GM12878 (cell line): Measurements from ENCODE around the gene FNDC3B. TPM values are rescaled to one million over a fixed set of nuclear protein-coding genes. Genes with fewer than 3 reads are reported as not detected.

Source experiments
- ATAC-seq: fragments of 200-7000 bp; cut with Tn5 transposase; 3 replicates; pipeline ENCODE4 v1.9.1; 2020; ENCODE audit warnings: mild to moderate bottlenecking, moderate library complexity
- BruUV-seq: library from RNA; stranded (reverse); fragments of 400-500 nt; replicated peaks from 2 replicates; lab custom pipeline; 2021; lab: Mats Ljungman, UMichigan
- CTCF ChIA-PET: fragments of 300-600 bp; sonication (Branson Sonifier 250); formaldehyde crosslinking; extraction: SDS; loops from one replicate; lab custom pipeline; 2021; ENCODE audit warnings: inconsistent platforms; lab: Yijun Ruan, JAX
- POLR2A ChIA-PET: fragments of 350-600 bp; formaldehyde crosslinking; extraction: SDS; loops from one replicate; lab custom pipeline; 2021; ENCODE audit warnings: inconsistent platforms; lab: Charles Lee
- RAD21 ChIA-PET: fragments of 300-600 bp; sonication (Branson Sonifier 250); formaldehyde crosslinking; loops from one replicate; lab custom pipeline; 2023; ENCODE audit warnings: antibody characterized with exemption; ENCODE audit not compliant: unreplicated experiment; lab: Charles Lee
- SMC1A ChIA-PET: fragments of 300-600 bp; sonication (Branson Sonifier 250); formaldehyde crosslinking; loops from one replicate; lab custom pipeline; 2023; ENCODE audit not compliant: unreplicated experiment, uncharacterized antibody; lab: Charles Lee
- DNase-seq: peaks from one replicate; pipeline ENCODE4 v3.0.0-alpha.2; 2011; ENCODE audit warnings: low read depth, low spot score
- FAIRE-seq: peaks from 3 replicates; lab custom pipeline; 2011; peaks lifted over from hg19 to GRCh38; lab: Jason Lieb, UNC
- H2AFZ ChIP-seq: 2 replicates; pipeline ENCODE4 v1.6.0; 2011; ENCODE audit warnings: low read depth, low read length, control low read depth; ENCODE audit not compliant: control insufficient read depth
- H3K27ac ChIP-seq: 2 replicates; pipeline ENCODE4 v1.5.1; 2011; ENCODE audit warnings: control low read depth; ENCODE audit not compliant: control insufficient read depth, insufficient read depth
- H3K27me3 ChIP-seq, 2 experiments: replicated peaks in 1 of 2; 2 replicates each; pipeline versions ENCODE4 v1.6.0 to v1.6.1; 2011; ENCODE audit warnings: low read length in 1 of 2; ENCODE audit not compliant: control insufficient read depth in 2 of 2, insufficient read depth in 2 of 2
- H3K36me3 ChIP-seq, 2 experiments: 2 replicates each; pipeline ENCODE4 v1.5.1; 2011; ENCODE audit warnings: low read length in 1 of 2; ENCODE audit not compliant: control insufficient read depth in 2 of 2, insufficient read depth in 2 of 2
- H3K4me1 ChIP-seq: 2 replicates; pipeline ENCODE4 v1.6.1; 2011; ENCODE audit warnings: mild to moderate bottlenecking, low read length, moderate library complexity, mixed read lengths; ENCODE audit not compliant: control insufficient read depth, insufficient read depth
- H3K4me2 ChIP-seq: 2 replicates; pipeline ENCODE4 v1.6.0; 2011; ENCODE audit warnings: control low read depth; ENCODE audit not compliant: control insufficient read depth, insufficient read depth
- H3K4me3 ChIP-seq: fragments of 200-600 bp; sonication (generic); 2 replicates; pipeline ENCODE4 v1.5.1; 2016
- H3K79me2 ChIP-seq: 2 replicates; pipeline ENCODE4 v1.6.0; 2011; ENCODE audit warnings: low read length; ENCODE audit not compliant: control insufficient read depth, insufficient read depth
- H3K9ac ChIP-seq: 2 replicates; pipeline ENCODE4 v1.8.0; 2011; ENCODE audit warnings: low read length, control low read depth, mixed read lengths; ENCODE audit not compliant: control insufficient read depth, insufficient read depth
- H3K9me3 ChIP-seq: replicated peaks from 3 replicates; pipeline ENCODE4 v1.5.1; 2011; ENCODE audit warnings: mild to moderate bottlenecking, low read length; ENCODE audit not compliant: control insufficient read depth, insufficient read depth
- H4K20me1 ChIP-seq: 2 replicates; pipeline ENCODE4 v1.6.0; 2011; ENCODE audit not compliant: control insufficient read depth, insufficient read depth
- ATF7 ChIP-seq: fragments of 450-650 bp; IDR thresholded peaks from 2 replicates; pipeline ENCODE4 v1.6.1; 2016; ENCODE audit warnings: low read depth, mild to moderate bottlenecking
- BCL11A ChIP-seq: IDR thresholded peaks from 2 replicates; pipeline ENCODE4 v1.6.1; 2011; ENCODE audit warnings: low read depth, low read length
- CBX3 ChIP-seq: fragments of 200-600 bp; sonication (generic); IDR thresholded peaks from 2 replicates; pipeline ENCODE4 v1.6.1; 2016; ENCODE audit warnings: low read depth, borderline replicate concordance
- GABPA ChIP-seq: IDR thresholded peaks from 2 replicates; pipeline ENCODE4 v1.6.1; 2014; ENCODE audit warnings: antibody characterized with exemption, low read depth, mild to moderate bottlenecking, inconsistent platforms
- JUND ChIP-seq: IDR thresholded peaks from 2 replicates; pipeline ENCODE4 v1.6.1; 2012; ENCODE audit warnings: low read depth, mild to moderate bottlenecking, low read length, improper control_type of control experiment, moderate library complexity
- LARP7 ChIP-seq: fragments of 450-650 bp; IDR thresholded peaks from 2 replicates; pipeline ENCODE4 v1.6.1; 2017; ENCODE audit warnings: mild to moderate bottlenecking
- RELA ChIP-seq: fragments of 450-650 bp; IDR thresholded peaks from 2 replicates; pipeline ENCODE4 v1.8.0; 2014; ENCODE audit warnings: borderline replicate concordance; ENCODE audit not compliant: partially characterized antibody
- RUNX3 ChIP-seq: IDR thresholded peaks from 2 replicates; pipeline ENCODE4 v1.6.1; 2012; ENCODE audit warnings: low read length, inconsistent platforms
- SMAD1 ChIP-seq: fragments of 450-650 bp; IDR thresholded peaks from 2 replicates; pipeline ENCODE4 v1.6.1; 2018; ENCODE audit warnings: mild to moderate bottlenecking, low read depth; ENCODE audit not compliant: partially characterized antibody
- SP1 ChIP-seq: IDR thresholded peaks from one replicate; pipeline ENCODE4 v1.6.1; 2011; ENCODE audit warnings: low read depth, low read length
- SREBF2 ChIP-seq: IDR thresholded peaks from 2 replicates; pipeline ENCODE4 v1.6.1; 2012; ENCODE audit warnings: mild to moderate bottlenecking, low read length
- SUPT20H ChIP-seq: IDR thresholded peaks from 2 replicates; pipeline ENCODE4 v1.6.1; 2011; ENCODE audit warnings: low read depth, mild to moderate bottlenecking, low read length, moderate library complexity, borderline replicate concordance; ENCODE audit not compliant: control insufficient read depth
- TAF1 ChIP-seq: IDR thresholded peaks from 2 replicates; pipeline ENCODE4 v1.6.1; 2011; ENCODE audit warnings: mild to moderate bottlenecking, low read depth, low read length, borderline replicate concordance
- TBL1XR1 ChIP-seq: IDR thresholded peaks from 2 replicates; pipeline ENCODE4 v1.6.1; 2012; ENCODE audit warnings: low read depth, low read length, improper control_type of control experiment
- ZNF24 ChIP-seq: fragments of 450-650 bp; IDR thresholded peaks from 2 replicates; pipeline ENCODE4 v1.6.1; 2017; ENCODE audit warnings: antibody characterized with exemption, mild to moderate bottlenecking
- ZSCAN29 ChIP-seq: fragments of 450-650 bp; IDR thresholded peaks from 2 replicates; pipeline ENCODE4 v1.6.1; 2017; ENCODE audit warnings: mild to moderate bottlenecking, moderate library complexity
- WGBS: methylation state at CpG from one replicate; pipeline ENCODE4 v1.1.6; 2016; ENCODE audit warnings: low lambda C conversion rate; ENCODE audit not compliant: insufficient replicate concordance, insufficient coverage; ENCODE audit errors: missing lambda C conversion rate; 5-methylcytosine and 5-hydroxymethylcytosine counted together
- in situ Hi-C: fragments of 300-500 bp; cut with MboI; formaldehyde crosslinking; loops from 9 replicates; pipeline ENCODE4 v1.14.3; 2018; ENCODE audit warnings: mixed read lengths
- intact Hi-C: fragments of 100-400 bp; cut with micrococcal nuclease; formaldehyde crosslinking; loops from one replicate; pipeline ENCODE4 v1.14.2; 2022; ENCODE audit not compliant: unreplicated experiment
- polyA plus RNA-seq, 11 experiments: library from polyadenylated mRNA; depleted of rRNA in 4 of 11; unstranded in 6 of 11; stranded (reverse) in 5 of 11; fragments of >200 nt; fragmentation: Nextera tagmentation in 4 of 11; fragmentation: Illumina TruSeq in 1 of 11; extraction: Ambion mirVana in 4 of 11; extraction: Trizol in 1 of 11; gene quantifications; 1 replicate in 1 of 11; 2 replicates in 10 of 11; pipeline versions ENCODE4 v1.2.1 to v1.2.3, GENCODE V29; 2011 to 2016; ENCODE audit warnings: inconsistent platforms in 2 of 11, missing spikeins in 2 of 11, low read depth in 1 of 11
- total RNA-seq, 4 experiments: library from RNA; depleted of rRNA in 3 of 4; stranded (reverse); fragments of >200 nt in 3 of 4; fragmentation: Illumina TruSeq in 1 of 4; extraction: Trizol in 1 of 4; gene quantifications; 2 replicates each; pipeline versions ENCODE4 v1.2.1 to v1.2.3, GENCODE V29; 2013 to 2021
- TF ChIP-seq, protein P1 (sequence below): fragments of 450-650 bp; IDR thresholded peaks from 2 replicates; pipeline ENCODE4 v1.6.1; 2017; ENCODE audit warnings: antibody characterized with exemption, mild to moderate bottlenecking, moderate library complexity
- TF ChIP-seq, protein P2 (sequence below): fragments of 450-650 bp; IDR thresholded peaks from 2 replicates; pipeline ENCODE4 v1.6.1; 2016; ENCODE audit warnings: mild to moderate bottlenecking

Gene FNDC3B
- total and polyA plus RNA-seq, 10 of the 15 experiments (the other 5 are each of a cell fraction or from before 2014, with no cell fraction given): 7.9 to 35.0 (median 18.5) TPM

DNA sequence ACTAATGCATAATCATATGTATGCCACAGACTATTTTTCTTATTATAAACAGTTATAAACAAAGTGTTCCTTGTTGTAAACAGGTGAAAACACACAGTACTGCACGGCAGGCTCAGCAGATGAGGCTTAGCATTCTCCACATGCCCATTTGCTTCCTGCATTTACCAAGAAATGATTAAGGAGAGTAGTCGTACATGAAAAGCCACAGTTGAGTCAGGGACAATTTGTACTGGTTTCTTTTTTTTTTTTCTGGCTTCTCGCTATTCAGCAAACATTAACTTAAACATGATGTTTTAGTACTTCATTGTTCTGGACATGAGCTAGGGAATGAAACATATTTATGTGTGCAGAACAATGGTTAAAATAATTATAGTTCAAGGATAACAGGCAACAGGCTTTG, 345.5 kb downstream of the FNDC3B start:
- in situ Hi-C loops (no loop called here), intact Hi-C loops (no loop called here)
- BruUV-seq: no TSS peak
- ChIA-PET POLR2A (interaction anchor here (0.7 kb wide), 1 partner anchor 1289 kb away, joined by 3 read pairs; no protein-coding TSS in a partner anchor), RAD21 (no interaction called here), CTCF (interaction anchor here (0.6 to 1.3 kb wide), 3 partner anchors 13 to 288 kb away, joined by 3 to 5 read pairs (median 3); no protein-coding TSS in a partner anchor), SMC1A (no interaction called here)
- H3K4me3 ChIP-seq: no peak overlapping the region
- TF ChIP-seq ZNF24 (no peak), ZSCAN29 (no peak), BCL11A (no peak), LARP7 (no peak), SUPT20H (no peak), TAF1 (no peak), JUND (no peak), SMAD1 (no peak), RUNX3 (no peak), SREBF2 (no peak), RELA (no peak), GABPA (no peak), ATF7 (no peak), TBL1XR1 (no peak), CBX3 (no peak), SP1 (no peak)
- TF ChIP-seq, protein P1, sequence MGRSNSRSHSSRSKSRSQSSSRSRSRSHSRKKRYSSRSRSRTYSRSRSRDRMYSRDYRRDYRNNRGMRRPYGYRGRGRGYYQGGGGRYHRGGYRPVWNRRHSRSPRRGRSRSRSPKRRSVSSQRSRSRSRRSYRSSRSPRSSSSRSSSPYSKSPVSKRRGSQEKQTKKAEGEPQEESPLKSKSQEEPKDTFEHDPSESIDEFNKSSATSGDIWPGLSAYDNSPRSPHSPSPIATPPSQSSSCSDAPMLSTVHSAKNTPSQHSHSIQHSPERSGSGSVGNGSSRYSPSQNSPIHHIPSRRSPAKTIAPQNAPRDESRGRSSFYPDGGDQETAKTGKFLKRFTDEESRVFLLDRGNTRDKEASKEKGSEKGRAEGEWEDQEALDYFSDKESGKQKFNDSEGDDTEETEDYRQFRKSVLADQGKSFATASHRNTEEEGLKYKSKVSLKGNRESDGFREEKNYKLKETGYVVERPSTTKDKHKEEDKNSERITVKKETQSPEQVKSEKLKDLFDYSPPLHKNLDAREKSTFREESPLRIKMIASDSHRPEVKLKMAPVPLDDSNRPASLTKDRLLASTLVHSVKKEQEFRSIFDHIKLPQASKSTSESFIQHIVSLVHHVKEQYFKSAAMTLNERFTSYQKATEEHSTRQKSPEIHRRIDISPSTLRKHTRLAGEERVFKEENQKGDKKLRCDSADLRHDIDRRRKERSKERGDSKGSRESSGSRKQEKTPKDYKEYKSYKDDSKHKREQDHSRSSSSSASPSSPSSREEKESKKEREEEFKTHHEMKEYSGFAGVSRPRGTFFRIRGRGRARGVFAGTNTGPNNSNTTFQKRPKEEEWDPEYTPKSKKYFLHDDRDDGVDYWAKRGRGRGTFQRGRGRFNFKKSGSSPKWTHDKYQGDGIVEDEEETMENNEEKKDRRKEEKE: no peak
- TF ChIP-seq, protein P2, sequence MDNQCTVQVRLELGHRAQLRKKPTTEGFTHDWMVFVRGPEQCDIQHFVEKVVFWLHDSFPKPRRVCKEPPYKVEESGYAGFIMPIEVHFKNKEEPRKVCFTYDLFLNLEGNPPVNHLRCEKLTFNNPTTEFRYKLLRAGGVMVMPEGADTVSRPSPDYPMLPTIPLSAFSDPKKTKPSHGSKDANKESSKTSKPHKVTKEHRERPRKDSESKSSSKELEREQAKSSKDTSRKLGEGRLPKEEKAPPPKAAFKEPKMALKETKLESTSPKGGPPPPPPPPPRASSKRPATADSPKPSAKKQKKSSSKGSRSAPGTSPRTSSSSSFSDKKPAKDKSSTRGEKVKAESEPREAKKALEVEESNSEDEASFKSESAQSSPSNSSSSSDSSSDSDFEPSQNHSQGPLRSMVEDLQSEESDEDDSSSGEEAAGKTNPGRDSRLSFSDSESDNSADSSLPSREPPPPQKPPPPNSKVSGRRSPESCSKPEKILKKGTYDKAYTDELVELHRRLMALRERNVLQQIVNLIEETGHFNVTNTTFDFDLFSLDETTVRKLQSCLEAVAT: no peak
- no peak overlapping the region for H3K9ac ChIP-seq
- no peak overlapping the region for H3K4me2 ChIP-seq
- H4K20me1 ChIP-seq: no peaks in the 10 kb centered on the region
- no peaks in the 10 kb centered on the region; the same call in 2 of the 3 replicates for H3K9me3 ChIP-seq
- WGBS: 63% methylated on average over 3 of the region's 3 CpGs
- no peak for FAIRE-seq
- no peaks in the 10 kb centered on the region for H3K4me1 ChIP-seq
- H3K79me2 ChIP-seq: no peaks in the 10 kb centered on the region
- H3K27ac ChIP-seq: no peak overlapping the region
- no peak for DNase-seq
- no peak for ATAC-seq
- no peaks in the 10 kb centered on the region for H3K27me3 ChIP-seq
- H2AFZ ChIP-seq: no peak overlapping the region
- H3K36me3 ChIP-seq: peaks cover 0 to 10% of the 10 kb centered on the region in 2 experiments; a peak in 3 of 4 replicates
